T-cell (primary cell): Measurements from ENCODE around the gene USE1. TPM values are rescaled to one million over a fixed set of nuclear protein-coding genes. Genes with fewer than 3 reads are reported as not detected.
A peak's percentile ranks its signal among the peaks of the same experiment; 100 is the strongest.
"Not testable (repeated sequence)": the region's sequence is repeated elsewhere in the genome, so short reads cannot be mapped to it uniquely, and the experiment has no call there.

ENCODE experiments used
- ATAC-seq, 4 experiments: fragments of 200-7000 bp in 3 of 4; fragments of 150-1000 bp in 1 of 4; cut with Tn5 transposase; replicated peaks in 1 of 4; 1 replicate in 3 of 4; 2 replicates in 1 of 4; pipeline ENCODE4 v1.10.0; 2021; ENCODE audit warnings: moderate library complexity in 3 of 4, mild to moderate bottlenecking in 2 of 4, moderate number of reproducible peaks in 1 of 4
- CTCF ChIA-PET, 2 donors: fragments of 300-600 bp; sonication (Branson Sonifier 250); formaldehyde crosslinking; loops; one replicate each; lab custom pipeline; 2022; ENCODE audit warnings: antibody characterized with exemption in 2 of 2; lab: Charles Lee
- POLR2A ChIA-PET, 2 donors: fragments of 300-600 bp; sonication (Branson Sonifier 250); formaldehyde crosslinking; loops; one replicate each; lab custom pipeline; 2022; ENCODE audit warnings: antibody characterized with exemption in 2 of 2; lab: Charles Lee
- DNase-seq, 35 experiments: peaks; one replicate each; pipeline versions ENCODE4 v3.0.0 to v3.0.0-alpha.2; 2013 to 2023
- H3K27ac ChIP-seq: one replicate; pipeline ENCODE4 v1.5.1; 2013; ENCODE audit warnings: low read length
- H3K27me3 ChIP-seq, 2 experiments: replicated peaks in 1 of 2; 1 replicate in 1 of 2; 2 replicates in 1 of 2; pipeline versions ENCODE4 v1.6.1 to v1.7.0; 2013; ENCODE audit warnings: low read length in 1 of 2, mixed read lengths in 1 of 2; ENCODE audit not compliant: control insufficient read depth in 2 of 2, insufficient read depth in 2 of 2; ENCODE audit errors: extremely low read depth in 1 of 2
- H3K36me3 ChIP-seq, 2 donors: 1 replicate in 1 of 2; 2 replicates in 1 of 2; pipeline versions ENCODE4 v1.6.1 to v1.7.0; 2013; ENCODE audit warnings: low read length in 1 of 2; ENCODE audit not compliant: control insufficient read depth in 2 of 2, insufficient read depth in 1 of 2; ENCODE audit errors: extremely low read depth in 1 of 2
- H3K4me1 ChIP-seq, 2 experiments: 1 replicate in 1 of 2; 2 replicates in 1 of 2; pipeline versions ENCODE4 v1.6.1 to v1.7.0; 2013; ENCODE audit warnings: low read length in 2 of 2, mixed read lengths in 1 of 2; ENCODE audit not compliant: insufficient read depth in 2 of 2, control insufficient read depth in 1 of 2; ENCODE audit errors: extremely low read depth in 1 of 2
- H3K4me3 ChIP-seq, 2 donors: 1 replicate in 1 of 2; 2 replicates in 1 of 2; pipeline versions ENCODE4 v1.5.1 to v1.7.0; 2013; ENCODE audit warnings: mild to moderate bottlenecking in 2 of 2, low read length in 1 of 2, moderate library complexity in 1 of 2; ENCODE audit not compliant: control insufficient read depth in 1 of 2; ENCODE audit errors: extremely low read depth in 1 of 2
- H3K9me3 ChIP-seq: 2 replicates; pipeline ENCODE4 v1.7.0; 2013
- H3K27ac Mint-ChIP-seq, 2 donors: one replicate each; pipeline ENCODE4 v1.8.0; 2020 to 2021; ENCODE audit warnings: mild to moderate bottlenecking in 2 of 2, mixed read lengths in 2 of 2
- H3K27me3 Mint-ChIP-seq, 2 donors: one replicate each; pipeline ENCODE4 v1.8.0; 2021 to 2022; ENCODE audit warnings: mixed read lengths in 2 of 2
- H3K36me3 Mint-ChIP-seq: one replicate; pipeline ENCODE4 v1.8.0; 2021; ENCODE audit warnings: mixed read lengths
- H3K4me1 Mint-ChIP-seq, 3 donors: one replicate each; pipeline ENCODE4 v1.8.0; 2020 to 2022; ENCODE audit warnings: mixed read lengths in 3 of 3, mild to moderate bottlenecking in 1 of 3
- H3K4me3 Mint-ChIP-seq, 3 donors: one replicate each; pipeline ENCODE4 v1.8.0; 2020 to 2022; ENCODE audit warnings: mild to moderate bottlenecking in 3 of 3, mixed read lengths in 3 of 3, moderate library complexity in 3 of 3
- H3K9me3 Mint-ChIP-seq, 3 donors: one replicate each; pipeline ENCODE4 v1.8.0; 2020 to 2022; ENCODE audit warnings: mixed read lengths in 3 of 3
- WGBS: methylation state at CpG from one replicate; pipeline ENCODE4 v1.1.5; 2013; ENCODE audit warnings: missing lambda C conversion rate; ENCODE audit not compliant: insufficient coverage; 5-methylcytosine and 5-hydroxymethylcytosine counted together
- total RNA-seq, 35 experiments: library from RNA in 6 of 35; stranded (reverse) in 6 of 35; fragments of 120-200 nt in 1 of 35; gene quantifications; one replicate each; pipeline versions ENCODE4 v1.2.1 to v1.2.4 and lab custom pipeline; 2013 to 2026

The USE1 gene
- total RNA-seq, 5 donors from 2014 or later (not counting 1 experiment from before 2014, with no cell fraction given): 23.8 to 45.2 (median 38.6) TPM

DNA sequence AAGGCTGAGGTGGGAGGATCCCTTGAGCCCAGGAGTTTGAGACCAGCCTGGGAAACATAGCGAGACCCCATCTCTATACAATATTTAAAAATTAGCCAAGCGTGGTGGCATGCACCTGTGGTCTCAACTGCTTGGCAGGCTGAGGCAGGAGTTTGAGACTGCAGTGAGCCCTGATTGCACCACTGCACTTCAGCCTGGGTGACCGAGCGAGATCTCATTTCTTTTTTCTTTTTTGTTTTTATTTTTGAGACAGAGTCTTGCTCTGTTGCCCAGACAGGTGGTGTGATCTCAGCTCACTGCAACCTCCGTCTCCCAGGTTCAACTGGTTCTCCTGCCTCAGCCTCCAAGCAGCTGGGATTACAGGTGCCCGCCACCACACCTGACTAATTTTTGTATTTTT lies 23.4 kb upstream of the USE1 start:
- ATAC-seq, H3K9me3 Mint-ChIP-seq, POLR2A ChIA-PET, H3K4me3 Mint-ChIP-seq, H3K9me3 ChIP-seq, H3K27me3 Mint-ChIP-seq, H3K27ac Mint-ChIP-seq, DNase-seq, H3K4me3 ChIP-seq, H3K27me3 ChIP-seq, CTCF ChIA-PET, H3K4me1 ChIP-seq, H3K27ac ChIP-seq, H3K4me1 Mint-ChIP-seq: not testable (repeated sequence)
- 100% methylated on average over 3 of the region's 6 CpGs for WGBS
- H3K36me3 ChIP-seq: peaks cover 33 to 88% of the 10 kb centered on the region in 2 donors
- H3K36me3 Mint-ChIP-seq: peaks cover 40% of the 10 kb centered on the region

DNA sequence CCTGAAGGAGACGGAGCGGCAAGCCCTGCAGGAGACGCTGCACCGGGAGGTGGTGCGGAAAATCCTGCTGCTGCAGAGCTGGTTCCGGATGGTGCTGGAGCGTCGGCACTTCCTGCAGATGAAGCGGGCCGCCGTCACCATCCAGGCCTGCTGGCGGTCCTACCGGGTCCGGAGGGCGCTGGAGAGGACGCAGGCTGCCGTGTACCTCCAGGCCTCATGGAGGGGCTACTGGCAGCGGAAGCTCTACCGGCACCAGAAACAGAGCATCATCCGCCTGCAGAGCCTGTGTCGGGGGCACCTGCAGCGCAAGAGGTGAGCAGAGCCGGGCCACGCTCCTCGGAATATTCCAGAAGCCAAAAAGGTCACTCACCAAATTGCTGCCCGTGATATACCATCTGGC lies 22.4 kb upstream of the USE1 start:
- Histone ChIP-seq H3K9me3 (no peaks in the 10 kb centered on the region), H3K27me3 (no peaks in the 10 kb centered on the region), H3K4me3 (no peak overlapping the region), H3K36me3 (peaks cover 30 to 85% of the 10 kb centered on the region in 2 donors), H3K27ac (no peak overlapping the region), H3K4me1 (no peaks in the 10 kb centered on the region)
- DNase-seq (no peak), ATAC-seq (no peak)
- 97% methylated on average over 26 of the region's 26 CpGs for WGBS
- Mint-ChIP-seq H3K9me3 (no peaks in the 10 kb centered on the region), H3K4me3 (no peak overlapping the region), H3K36me3 (peaks cover 39% of the 10 kb centered on the region), H3K27me3 (no peaks in the 10 kb centered on the region), H3K4me1 (peaks cover 0 to 7% (median 0%) of the 10 kb centered on the region in 3 donors), H3K27ac (no peak overlapping the region)
- POLR2A ChIA-PET: no interaction called here
- CTCF ChIA-PET: interaction anchor here in 1 of 2 donors (0.6 kb wide), 1 partner anchor 132 kb away, joined by 3 read pairs; no protein-coding TSS in a partner anchor

DNA sequence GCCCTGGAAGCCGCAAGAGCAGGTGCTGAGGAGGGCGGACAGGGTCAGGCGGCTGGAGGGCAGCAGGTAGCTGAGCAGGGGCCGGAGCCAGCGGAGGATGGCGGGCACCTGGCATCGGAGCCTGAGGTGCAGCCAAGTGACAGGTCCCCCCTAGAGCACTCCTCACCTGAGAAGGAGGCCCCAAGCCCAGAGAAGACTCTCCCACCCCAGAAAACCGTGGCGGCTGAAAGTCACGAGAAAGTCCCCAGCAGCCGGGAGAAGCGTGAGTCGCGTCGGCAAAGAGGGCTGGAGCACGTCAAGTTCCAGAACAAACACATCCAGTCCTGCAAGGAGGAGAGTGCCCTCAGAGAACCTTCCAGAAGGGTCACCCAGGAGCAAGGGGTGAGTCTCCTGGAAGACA lies 20.5 kb upstream of the USE1 start:
- H3K36me3 Mint-ChIP-seq: peaks cover 50% of the 10 kb centered on the region
- peaks cover 26 to 77% of the 10 kb centered on the region in 2 donors for H3K36me3 ChIP-seq

DNA sequence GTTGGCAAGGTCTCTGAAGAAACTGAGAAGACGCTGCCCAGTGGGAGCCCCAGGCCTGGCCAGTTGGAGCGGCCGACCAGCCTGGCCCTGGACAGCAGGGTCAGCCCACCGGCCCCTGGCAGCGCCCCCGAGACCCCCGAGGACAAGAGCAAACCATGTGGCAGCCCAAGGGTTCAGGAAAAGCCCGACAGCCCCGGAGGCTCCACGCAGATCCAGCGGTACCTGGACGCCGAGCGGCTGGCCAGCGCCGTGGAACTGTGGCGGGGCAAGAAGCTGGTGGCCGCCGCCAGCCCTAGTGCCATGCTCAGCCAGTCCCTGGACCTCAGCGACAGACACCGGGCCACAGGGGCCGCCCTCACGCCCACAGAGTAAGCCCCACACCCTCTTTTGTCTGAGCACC lies 20.1 kb upstream of the USE1 start:
- WGBS: 99% methylated on average over 19 of the region's 23 CpGs
- H3K27ac Mint-ChIP-seq: no peak overlapping the region
- no peak for DNase-seq

More for the DNA sequence above, 20.5 kb upstream of the USE1 start:
- POLR2A ChIA-PET: no interaction called here
- Mint-ChIP-seq H3K27ac (no peak overlapping the region), H3K9me3 (no peaks in the 10 kb centered on the region), H3K4me3 (no peak overlapping the region), H3K27me3 (no peaks in the 10 kb centered on the region), H3K4me1 (peaks cover 0 to 7% (median 0%) of the 10 kb centered on the region in 3 donors)
- CTCF ChIA-PET: no interaction called here
- Histone ChIP-seq H3K9me3 (no peaks in the 10 kb centered on the region), H3K27ac (no peak overlapping the region), H3K27me3 (no peaks in the 10 kb centered on the region), H3K4me1 (no peaks in the 10 kb centered on the region), H3K4me3 (no peak overlapping the region)
- no peak for DNase-seq
- ATAC-seq: no peak
- WGBS: 92% methylated on average over 4 of the region's 16 CpGs

DNA sequence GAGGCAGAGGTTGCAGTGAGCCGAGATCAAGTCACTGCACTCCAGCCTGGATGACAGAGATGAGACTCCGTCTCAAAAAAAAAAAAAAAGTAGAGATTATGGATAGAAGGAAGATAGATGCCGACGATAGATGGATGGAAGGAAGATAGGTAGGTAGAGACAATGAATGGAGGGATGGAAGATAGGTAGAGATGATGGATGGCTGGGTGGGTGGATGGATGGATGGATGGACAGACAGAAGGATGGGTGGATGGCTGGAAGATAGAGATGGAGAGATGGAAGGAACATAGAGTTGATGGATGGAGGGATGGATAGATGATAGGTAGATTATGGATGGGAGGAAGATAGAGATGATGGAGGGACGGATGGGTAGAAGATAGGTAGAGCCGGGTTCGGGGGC lies 18.5 kb upstream of the USE1 start:
- H3K27ac ChIP-seq: no peak overlapping the region
- H3K27me3 Mint-ChIP-seq: no peaks in the 10 kb centered on the region
- peaks cover 38 to 75% of the 10 kb centered on the region in 2 donors for H3K36me3 ChIP-seq
- WGBS: 91% methylated on average over 4 of the region's 7 CpGs
- ChIA-PET POLR2A (no interaction called here), CTCF (interaction anchor here in 1 of 2 donors (0.7 kb wide), 1 partner anchor 12 kb away, joined by 4 read pairs; no protein-coding TSS in a partner anchor)
- no peak overlapping the region for H3K4me3 Mint-ChIP-seq
- no peak for ATAC-seq
- no peaks in the 10 kb centered on the region for H3K9me3 Mint-ChIP-seq
- H3K4me3 ChIP-seq: no peak overlapping the region
- DNase-seq: no peak
- H3K4me1 ChIP-seq: no peaks in the 10 kb centered on the region
- H3K27ac Mint-ChIP-seq: no peak overlapping the region
- no peaks in the 10 kb centered on the region for H3K27me3 ChIP-seq
- no peaks in the 10 kb centered on the region for H3K9me3 ChIP-seq
- H3K4me1 Mint-ChIP-seq: peaks cover 0 to 7% (median 0%) of the 10 kb centered on the region in 3 donors
- H3K36me3 Mint-ChIP-seq: peaks cover 55% of the 10 kb centered on the region

More for the DNA sequence above, 20.1 kb upstream of the USE1 start:
- Histone ChIP-seq H3K27me3 (no peaks in the 10 kb centered on the region), H3K4me3 (no peak overlapping the region), H3K4me1 (no peaks in the 10 kb centered on the region), H3K9me3 (no peaks in the 10 kb centered on the region), H3K27ac (no peak overlapping the region), H3K36me3 (peaks cover 27 to 75% of the 10 kb centered on the region in 2 donors)
- CTCF ChIA-PET: no interaction called here
- ATAC-seq: no peak
- no peaks in the 10 kb centered on the region for H3K27me3 Mint-ChIP-seq
- H3K4me3 Mint-ChIP-seq: no peak overlapping the region
- H3K4me1 Mint-ChIP-seq: peaks cover 0 to 7% (median 0%) of the 10 kb centered on the region in 3 donors
- H3K36me3 Mint-ChIP-seq: peaks cover 52% of the 10 kb centered on the region
- H3K9me3 Mint-ChIP-seq: no peaks in the 10 kb centered on the region
- POLR2A ChIA-PET: no interaction called here

DNA sequence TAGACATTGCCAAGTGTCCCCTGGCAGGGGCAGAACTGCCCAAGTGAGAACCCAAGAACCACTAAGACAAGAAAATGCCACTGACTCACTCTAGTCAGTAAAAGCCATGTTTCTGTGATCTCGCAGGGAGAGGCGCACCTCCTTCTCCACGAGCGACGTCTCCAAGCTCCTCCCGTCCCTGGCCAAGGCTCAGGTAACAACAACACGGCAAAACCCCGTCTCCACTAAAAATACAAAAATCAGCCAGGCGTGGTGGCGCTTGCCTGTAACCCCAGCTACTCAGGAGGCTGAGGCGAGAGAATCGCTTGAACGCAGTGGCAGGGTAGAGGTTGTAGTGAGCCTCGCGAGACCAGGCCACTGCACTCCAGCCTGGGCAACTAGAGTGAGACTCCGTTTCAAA lies 17.5 kb upstream of the USE1 start:
- no peaks in the 10 kb centered on the region for H3K9me3 ChIP-seq
- Mint-ChIP-seq H3K4me3 (no peak overlapping the region), H3K4me1 (peaks cover 0 to 7% (median 0%) of the 10 kb centered on the region in 3 donors), H3K27ac (peak overlapping the region in 1 of 2 donors; percentile 43), H3K9me3 (no peaks in the 10 kb centered on the region), H3K27me3 (no peaks in the 10 kb centered on the region), H3K36me3 (peaks cover 64% of the 10 kb centered on the region)
- 40% methylated on average over 1 of the region's 16 CpGs for WGBS
- ATAC-seq (no peak), DNase-seq (no peak)
- ChIA-PET POLR2A (no interaction called here), CTCF (no interaction called here)
- H3K27ac ChIP-seq: no peak overlapping the region
- peaks cover 46 to 78% of the 10 kb centered on the region in 2 donors for H3K36me3 ChIP-seq
- no peaks in the 10 kb centered on the region for H3K27me3 ChIP-seq
- H3K4me3 ChIP-seq: no peak overlapping the region
- no peaks in the 10 kb centered on the region for H3K4me1 ChIP-seq
